Kidney (tissue), 14 donors: Measurements from ENCODE around the gene TRMT1. TPM values are rescaled to one million over a fixed set of nuclear protein-coding genes. Genes with fewer than 3 reads are reported as not detected.

Experiments used
- DNase-seq, 5 donors: peaks; one replicate each; pipeline ENCODE4 v3.0.0-alpha.2; 2013 to 2020
- FAIRE-seq: peaks from 2 replicates; lab custom pipeline; 2012; peaks lifted over from hg19 to GRCh38; lab: Jason Lieb, UNC
- H3K27ac ChIP-seq, 2 donors: one replicate each; pipeline ENCODE4 v1.7.0; 2013; ENCODE audit warnings: low read depth in 2 of 2, low read length in 2 of 2, inconsistent platforms in 1 of 2
- H3K27me3 ChIP-seq: one replicate; pipeline ENCODE4 v1.7.1; 2013; ENCODE audit warnings: low read length, inconsistent platforms; ENCODE audit not compliant: control insufficient read depth, insufficient read depth
- H3K36me3 ChIP-seq, 3 donors: one replicate each; pipeline versions ENCODE4 v1.7.0 to v1.7.1; 2013; ENCODE audit warnings: low read length in 3 of 3, control low read depth in 1 of 3, inconsistent platforms in 1 of 3; ENCODE audit not compliant: insufficient read depth in 3 of 3, control insufficient read depth in 2 of 3
- H3K4me1 ChIP-seq, 3 donors: one replicate each; pipeline versions ENCODE4 v1.7.0 to v1.7.1; 2013; ENCODE audit warnings: low read length in 3 of 3, inconsistent platforms in 1 of 3, low read depth in 1 of 3; ENCODE audit not compliant: control insufficient read depth in 2 of 3, insufficient read depth in 2 of 3
- H3K4me3 ChIP-seq, 3 donors: one replicate each; pipeline versions ENCODE4 v1.7.0 to v1.8.1; 2013; ENCODE audit warnings: low read length in 3 of 3, control low read depth in 1 of 3, inconsistent platforms in 1 of 3
- H3K9ac ChIP-seq, 3 donors: one replicate each; pipeline versions ENCODE4 v1.7.0 to v1.7.1; 2013; ENCODE audit warnings: low read length in 3 of 3, control low read depth in 1 of 3, inconsistent platforms in 1 of 3
- H3K9me3 ChIP-seq, 3 donors: one replicate each; pipeline versions ENCODE4 v1.7.0 to v1.7.1; 2013; ENCODE audit warnings: low read length in 3 of 3, control low read depth in 1 of 3, inconsistent platforms in 1 of 3; ENCODE audit not compliant: control insufficient read depth in 2 of 3, insufficient read depth in 1 of 3
- CTCF ChIP-seq: IDR thresholded peaks from 3 replicates; pipeline ENCODE4 v1.5.1; 2012; ENCODE audit warnings: mild to moderate bottlenecking, moderate library complexity, borderline replicate concordance; ENCODE audit not compliant: insufficient read depth; ENCODE audit errors: extremely low read depth
- intact Hi-C: fragments of 100-400 bp; cut with DNase I; formaldehyde crosslinking; loops from one replicate; pipeline ENCODE4 v1.11.1; 2022
- polyA plus RNA-seq: library from polyadenylated mRNA; stranded (reverse); fragments of 350-450 nt; fragmentation: Illumina TruSeq; extraction: RNeasy Lipid Tissue Mini Kit (QIAGEN cat#74804); gene quantifications from one replicate; pipeline ENCODE4 v1.2.3, GENCODE V29; 2014; ENCODE audit warnings: low read depth, low replicate concordance; ENCODE audit not compliant: insufficient read depth
- total RNA-seq: library from RNA; stranded (reverse); fragmentation: NEBNext Ultra II Directional; extraction: Animal tissue kit (Norgen Biotek cat#: 25700); gene quantifications from one replicate; pipeline ENCODE4 v1.2.1, GENCODE V29; 2021
- donor health status: control.
- donor health status: control.
- donor health status: control.
- donor health status: control.
- donor health status: control.
- donor health status: DM: yes; HTN: yes; CAD: no.
- donor health status: Normal renal cell carcinoma (clear cell type).

The TRMT1 gene
- total and polyA plus RNA-seq, 2 donors from 2014 or later, result 22.7 to 40.0 TPM

GRCh38 chr19:13112555-13112954 lies 4.0 kb downstream of the TRMT1 start:
- DNase-seq, result no peak
- intact Hi-C loops, result no loop called here
- Histone ChIP-seq H3K4me3 (no peak overlapping the region), H3K9me3 (no peaks in the 10 kb centered on the region), H3K9ac (no peak overlapping the region), H3K27ac (no peak overlapping the region), H3K4me1 (peaks cover 0 to 10% (median 7%) of the 10 kb centered on the region in 3 donors), H3K36me3 (peaks cover 0 to 2% (median 0%) of the 10 kb centered on the region in 3 donors), H3K27me3 (no peaks in the 10 kb centered on the region)
- no peak for TF ChIP-seq CTCF
- FAIRE-seq, result no peak

DNA sequence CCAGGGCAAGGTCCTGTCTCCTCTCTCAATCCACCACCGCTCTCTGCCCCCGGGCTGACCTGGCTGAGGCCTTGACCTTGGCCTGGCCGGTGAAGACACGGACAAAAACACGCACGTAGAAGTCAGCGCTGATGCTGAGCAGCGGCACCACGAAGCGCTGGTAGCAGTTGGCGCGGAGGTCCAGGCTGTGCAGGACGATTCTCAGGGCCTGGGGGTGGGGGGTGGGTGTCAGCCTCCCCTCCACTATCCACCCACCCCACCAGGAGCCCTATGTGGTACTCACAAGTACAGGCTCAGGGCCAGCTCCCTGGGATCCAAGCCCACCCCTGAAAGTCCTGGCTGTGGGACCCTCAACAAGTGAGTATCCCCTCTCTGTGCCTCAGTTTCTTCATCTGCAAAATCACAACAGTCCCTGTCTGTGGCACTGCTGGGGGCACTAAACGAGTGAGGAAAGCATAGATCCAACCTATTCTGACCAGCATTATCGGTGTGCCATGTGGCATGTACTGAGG lies 6.4 kb downstream of the TRMT1 start:
- TF ChIP-seq CTCF, result no peak
- no peak for FAIRE-seq
- no peak for DNase-seq
- H3K36me3 ChIP-seq, result peaks cover 0 to 2% (median 0%) of the 10 kb centered on the region in 3 donors
- H3K27me3 ChIP-seq, result no peaks in the 10 kb centered on the region
- H3K4me3 ChIP-seq, result no peak overlapping the region
- no peaks in the 10 kb centered on the region for H3K9me3 ChIP-seq
- no peak overlapping the region for H3K27ac ChIP-seq
- H3K9ac ChIP-seq, result no peak overlapping the region
- no peaks in the 10 kb centered on the region for H3K4me1 ChIP-seq
- intact Hi-C loops, result no loop called here

GRCh38 chr19:13109361-13110098 lies 7.0 kb downstream of the TRMT1 start:
- H3K9ac ChIP-seq, result no peak overlapping the region
- FAIRE-seq (no peak), DNase-seq (no peak)
- H3K27me3 ChIP-seq, result no peaks in the 10 kb centered on the region
- H3K9me3 ChIP-seq, result no peaks in the 10 kb centered on the region
- H3K36me3 ChIP-seq, result peaks cover 0 to 2% (median 0%) of the 10 kb centered on the region in 3 donors
- H3K4me1 ChIP-seq, result no peaks in the 10 kb centered on the region
- no peak overlapping the region for H3K4me3 ChIP-seq
- intact Hi-C loops, result no loop called here
- H3K27ac ChIP-seq, result no peak overlapping the region
- no peak for TF ChIP-seq CTCF
